Stimulated activated CD4-positive, alpha-beta T cell treated with anti-CD3 and anti-CD28 coated beads, Interleukin-1b, Interleukin-23, amount 100 ng/mL, for 1 hour (primary cell): ENCODE results near the gene ABLIM1.

Experiments used
- DNase-seq, 2 donors: peaks; one replicate each; pipeline ENCODE4 v3.0.0-alpha.2; 2020; ENCODE audit warnings: low read depth in 2 of 2

ABLIM1 gene

DNA sequence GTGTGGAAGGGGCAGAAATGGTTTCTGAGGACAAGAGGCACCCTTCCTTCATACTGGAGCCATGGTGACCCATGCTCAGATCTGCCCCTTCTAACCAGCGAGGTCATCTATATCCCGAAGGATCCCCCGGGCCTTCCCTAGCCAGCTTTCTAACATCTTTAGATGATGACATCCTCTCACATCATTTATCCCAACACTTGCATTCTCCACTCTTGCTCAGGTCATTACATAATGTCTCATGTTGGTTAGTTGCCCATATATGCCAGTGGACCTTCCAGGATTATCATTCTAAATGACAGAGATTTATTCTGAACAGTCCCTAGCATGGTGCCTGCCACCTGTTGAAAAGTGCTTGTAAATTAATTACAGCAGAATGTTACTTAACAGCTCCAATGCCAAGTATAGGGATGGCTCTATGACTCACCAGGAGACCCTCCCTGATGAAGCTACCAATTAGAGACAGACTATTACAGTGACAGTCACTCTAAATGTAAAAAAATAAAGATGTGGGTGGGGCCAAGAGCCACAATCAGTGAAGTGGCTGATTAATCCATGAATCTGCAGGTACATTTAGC is 22.6 kb upstream of the ABLIM1 start:
- no peak for DNase-seq

GRCh38 chr10:114679552-114679951 is 21.5 kb upstream of the ABLIM1 start:
- DNase-seq = no peak

DNA sequence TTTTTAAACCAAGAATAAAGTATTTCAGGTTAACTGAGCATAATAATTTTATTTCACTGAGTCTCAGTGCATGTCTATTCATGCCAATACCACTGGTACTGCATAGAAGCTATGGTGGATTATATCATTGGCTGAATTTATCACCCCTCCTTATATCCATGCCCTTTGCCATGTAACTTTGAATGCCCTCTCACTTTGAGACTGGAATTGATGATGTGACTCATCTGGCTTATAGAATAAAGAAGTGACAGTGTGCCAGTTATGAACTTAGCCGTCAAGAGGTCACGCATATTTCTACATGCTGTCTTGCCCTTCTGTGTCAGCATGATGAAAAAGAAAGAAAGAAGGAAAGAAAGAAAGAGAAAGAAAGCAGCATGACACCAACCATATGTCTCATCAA is 20.7 kb upstream of the ABLIM1 start:
- DNase-seq = no peak

DNA sequence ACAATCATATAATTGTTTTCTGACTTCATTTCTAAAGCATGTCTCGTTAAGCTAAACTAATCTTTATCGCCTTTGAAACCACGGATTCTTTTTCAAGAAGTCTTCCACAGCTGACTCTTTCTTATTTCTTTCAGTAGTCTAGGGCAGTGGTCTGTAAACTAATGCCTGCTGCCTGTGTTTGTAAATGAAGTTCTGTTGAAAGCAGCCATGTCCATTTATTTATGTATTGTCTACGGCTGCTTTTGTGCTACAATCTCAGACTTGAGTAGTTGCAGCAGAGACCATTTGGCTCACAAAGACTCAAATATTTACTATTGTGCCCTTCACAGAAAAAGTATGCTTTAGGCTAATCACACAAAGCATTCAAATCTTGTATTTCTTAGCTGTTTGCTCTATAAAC is 20.3 kb upstream of the ABLIM1 start:
- no peak for DNase-seq

GRCh38 chr10:114674346-114674745 is 16.3 kb upstream of the ABLIM1 start:
- DNase-seq = no peak

- no peak for DNase-seq
Measured at GRCh38 chr10:114669648-114670047, 11.6 kb upstream of the ABLIM1 start.

DNA sequence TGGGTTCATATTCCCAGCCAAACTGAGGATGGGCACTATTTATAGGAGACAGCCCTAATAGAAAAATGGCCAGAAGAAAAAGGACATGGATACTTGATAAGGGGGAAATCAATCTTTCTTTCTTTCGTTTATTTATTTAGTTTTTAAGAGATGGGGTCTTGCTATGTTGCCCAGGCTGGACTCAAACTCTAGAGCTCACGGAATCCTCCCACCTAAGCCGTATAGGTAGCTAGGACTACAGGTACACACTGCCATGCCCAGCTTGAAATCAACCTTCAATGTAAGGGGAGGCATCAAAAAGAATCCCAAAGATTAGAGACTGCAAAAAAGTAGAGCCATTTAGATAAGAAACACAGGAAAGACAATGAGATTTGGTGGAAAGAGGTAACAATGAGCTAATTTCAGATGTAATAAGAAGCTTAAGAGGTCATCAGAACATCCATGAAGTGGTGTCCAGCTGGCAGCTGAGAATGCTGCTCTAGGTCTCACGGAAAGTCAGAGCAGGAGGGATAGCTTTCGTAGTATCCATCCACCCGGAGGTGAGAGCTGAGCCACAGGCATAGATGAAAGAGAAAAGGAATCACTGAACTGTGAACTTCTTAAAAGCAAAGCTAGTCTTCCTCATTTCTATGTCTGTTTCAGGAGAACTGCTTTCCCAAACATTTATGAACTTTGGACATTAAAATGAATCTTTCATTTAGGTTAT is 10.5 kb upstream of the ABLIM1 start:
- DNase-seq = no peak

- no peak for DNase-seq
Measured at GRCh38 chr10:114665873-114666272, 7.8 kb upstream of the ABLIM1 start.

DNA sequence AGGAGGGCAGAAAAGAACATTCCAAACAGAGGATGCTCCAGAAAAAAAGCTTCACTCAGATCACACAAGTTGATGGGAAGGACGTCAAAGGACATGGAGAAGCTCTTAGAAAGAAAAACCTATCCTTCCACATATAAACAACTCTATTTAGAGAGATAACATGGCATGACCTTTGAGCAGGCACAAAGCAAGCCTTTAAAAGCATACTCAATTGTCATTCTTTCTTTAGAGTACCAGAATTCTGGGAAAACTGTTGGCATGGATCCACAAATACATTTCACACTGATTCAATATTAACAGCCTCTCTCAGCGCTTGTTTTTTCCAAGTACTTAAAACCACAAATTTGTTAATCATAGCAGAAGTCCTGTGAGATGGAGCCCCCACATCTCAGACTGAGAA is 7.3 kb upstream of the ABLIM1 start:
- no peak for DNase-seq

- no peak for DNase-seq
Measured at GRCh38 chr10:114664127-114664526, 6.1 kb upstream of the ABLIM1 start.

GRCh38 chr10:114663626-114664025 is 5.6 kb upstream of the ABLIM1 start:
- no peak for DNase-seq

DNA sequence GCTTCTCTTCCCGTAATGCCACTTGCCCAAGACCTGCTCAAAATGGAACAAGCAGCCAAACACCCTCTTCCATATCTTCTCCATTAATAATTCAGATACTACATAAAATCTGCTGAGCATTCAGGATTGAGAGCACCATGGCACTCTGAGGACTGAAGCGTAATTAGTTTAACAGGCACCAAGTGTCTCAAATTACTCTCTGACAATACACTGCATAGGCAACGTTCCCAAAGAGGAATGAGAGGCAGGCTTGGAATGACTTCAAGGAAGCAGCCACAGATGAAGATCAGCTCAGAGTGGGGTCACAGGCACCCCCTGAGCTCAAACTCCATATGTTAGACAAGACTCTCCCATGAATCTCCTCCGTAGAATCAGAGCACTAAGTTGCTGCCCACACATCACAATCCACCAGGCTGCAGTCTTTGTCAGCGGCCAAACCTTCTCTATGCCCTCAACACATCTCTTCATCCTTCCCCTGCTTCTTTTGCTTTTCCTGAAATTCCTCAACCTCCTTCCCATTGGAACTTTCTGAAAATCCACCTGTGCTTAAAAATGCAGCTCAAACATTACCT is 4.7 kb upstream of the ABLIM1 start:
- DNase-seq = no peak

DNA sequence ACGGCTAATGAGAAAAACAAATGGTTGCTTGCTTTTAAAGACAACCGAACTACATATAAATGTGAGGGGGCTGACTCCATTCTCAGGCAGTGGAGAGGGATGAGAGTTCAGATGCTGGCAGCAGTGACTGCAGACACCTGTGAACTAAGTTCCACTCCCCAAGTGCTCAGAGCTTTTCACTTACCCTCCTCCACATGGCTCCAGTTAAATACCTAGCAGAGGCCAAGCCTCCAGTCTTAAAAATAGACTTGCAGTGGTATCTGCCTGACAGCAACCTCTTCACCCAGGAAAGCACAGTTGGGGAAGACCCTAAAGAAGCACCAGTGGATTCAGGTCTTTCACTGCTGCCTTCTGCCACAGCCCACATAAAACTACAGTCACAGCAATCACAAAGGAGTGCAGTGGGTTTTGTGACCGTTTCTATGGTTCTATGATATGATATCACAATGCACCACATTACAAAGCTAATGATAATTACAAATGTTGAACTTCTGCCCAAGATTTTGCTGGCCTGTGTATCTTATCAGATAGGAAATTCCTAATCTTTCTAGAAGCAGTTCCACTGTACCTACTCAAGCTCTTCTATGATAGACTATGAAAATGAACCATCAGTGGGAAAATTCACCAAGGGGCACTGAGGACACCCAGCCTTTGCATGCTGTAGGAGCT is 3.3 kb upstream of the ABLIM1 start:
- DNase-seq = no peak

GRCh38 chr10:114655671-114656070 is 2.4 kb downstream of the ABLIM1 start:
- DNase-seq = no peak

- DNase-seq = no peak
Measured at GRCh38 chr10:114654822-114655575, 3.1 kb downstream of the ABLIM1 start.

DNA sequence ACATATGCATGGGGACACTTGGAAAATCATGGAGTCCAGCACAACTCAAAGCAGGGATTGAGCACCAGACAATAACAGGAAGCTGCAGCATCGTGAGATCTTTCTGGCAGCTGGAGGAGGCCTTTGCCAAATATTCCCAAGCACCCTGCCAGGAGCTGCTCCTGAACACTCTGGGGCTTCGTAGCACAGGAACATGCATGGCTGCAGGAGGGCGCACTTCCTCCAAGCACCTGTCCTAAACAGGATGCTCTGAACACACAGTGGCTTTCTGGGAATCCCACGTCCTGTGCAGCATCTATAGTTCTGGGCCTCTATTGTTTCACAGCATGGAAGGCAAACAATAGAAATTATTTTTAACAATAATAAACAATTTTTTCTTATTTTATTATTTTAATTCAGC is 4.1 kb downstream of the ABLIM1 start:
- no peak for DNase-seq

GRCh38 chr10:114652402-114653368 is 5.4 kb downstream of the ABLIM1 start:
- DNase-seq = no peak

GRCh38 chr10:114650831-114651230 is 7.2 kb downstream of the ABLIM1 start:
- DNase-seq = no peak

- DNase-seq = no peak
Measured at GRCh38 chr10:114650266-114650665, 7.8 kb downstream of the ABLIM1 start.

- DNase-seq = no peak
Measured at GRCh38 chr10:114649217-114649903, 8.7 kb downstream of the ABLIM1 start.
